Psoas muscle (tissue), 8 donors: ENCODE results near the gene ITPK1. TPM values are rescaled to one million over a fixed set of nuclear protein-coding genes. Genes with fewer than 3 reads are reported as not detected.

ENCODE experiments used
- ATAC-seq, 4 donors: fragments of 200-7000 bp; cut with Tn5 transposase; one replicate each; pipeline ENCODE4 v1.9.1; 2020; ENCODE audit warnings: moderate library complexity in 3 of 4, mild to moderate bottlenecking in 2 of 4
- DNase-seq, 2 donors: peaks; one replicate each; pipeline ENCODE4 v3.0.0-alpha.2; 2020
- H3K27ac ChIP-seq: fragments of 200-600 bp; one replicate; pipeline ENCODE4 v1.8.0; 2022
- H3K27me3 ChIP-seq, 3 donors: fragments of 200-600 bp in 1 of 3; one replicate each; pipeline versions ENCODE4 v1.6.1 to v1.8.0; 2013 to 2022; ENCODE audit warnings: low read length in 2 of 3, mild to moderate bottlenecking in 2 of 3, moderate library complexity in 1 of 3; ENCODE audit not compliant: insufficient read depth in 3 of 3
- H3K36me3 ChIP-seq, 2 donors: fragments of 200-600 bp in 1 of 2; one replicate each; pipeline versions ENCODE4 v1.6.1 to v1.8.0; 2013 to 2022; ENCODE audit warnings: low read depth in 1 of 2, mild to moderate bottlenecking in 1 of 2, moderate library complexity in 1 of 2; ENCODE audit not compliant: insufficient read depth in 1 of 2
- H3K4me1 ChIP-seq: fragments of 200-600 bp; one replicate; pipeline ENCODE4 v1.8.0; 2022
- H3K4me3 ChIP-seq: fragments of 200-600 bp; one replicate; pipeline ENCODE4 v1.8.0; 2022; ENCODE audit warnings: mild to moderate bottlenecking
- H3K9me3 ChIP-seq: fragments of 200-600 bp; one replicate; pipeline ENCODE4 v1.8.0; 2022
- WGBS, 3 donors: extraction: QIAGEN DNeasy Blood & Tissue Kit; methylation state at CpG; one replicate each; pipeline versions ENCODE4 v1.1.6 to v1.1.7; 2013; 5-methylcytosine and 5-hydroxymethylcytosine counted together
- intact Hi-C, 2 donors: fragments of 100-400 bp; cut with DNase I; formaldehyde crosslinking; loops; one replicate each; pipeline versions ENCODE4 v1.11.0 to v1.14.2; 2022
- polyA plus RNA-seq, 3 donors: library from polyadenylated mRNA; stranded (reverse); fragments of 200-250 nt; gene quantifications; one replicate each; pipeline ENCODE4 v1.2.3, GENCODE V29; 2013
- total RNA-seq, 4 donors: library from RNA; stranded (reverse); fragmentation: NEBNext Ultra II Directional in 2 of 4; extraction: Animal tissue kit (Norgen Biotek cat#: 25700) in 2 of 4; gene quantifications; one replicate each; pipeline versions ENCODE4 v1.2.1 to v1.2.4, GENCODE V29; 2021 to 2023
- TF ChIP-seq, protein P1 (sequence below): fragments of 200-600 bp; IDR thresholded peaks from one replicate; pipeline ENCODE4 v1.8.0; 2022; ENCODE audit warnings: antibody characterized with exemption
- donor health status: healthy with polysubstance abuse.
- donor health status: DM: no; HTN: no; CAD: no; lungs with moderate emphysema.
- donor health status: Bipolar disorder and iron deficiency.
- donor health status: healthy.
- donor health status: DM: yes; HTN: yes; CAD: no.
- donor health status: DM: no; HTN: no; CAD: no.
- donor health status: DM: no; HTN: no; CAD: no.
- donor health status: DM: yes; HTN: yes; CAD: no.

ITPK1 gene
- total and polyA plus RNA-seq, 7 donors: 30.0 to 61.1 (median 42.7) TPM

DNA sequence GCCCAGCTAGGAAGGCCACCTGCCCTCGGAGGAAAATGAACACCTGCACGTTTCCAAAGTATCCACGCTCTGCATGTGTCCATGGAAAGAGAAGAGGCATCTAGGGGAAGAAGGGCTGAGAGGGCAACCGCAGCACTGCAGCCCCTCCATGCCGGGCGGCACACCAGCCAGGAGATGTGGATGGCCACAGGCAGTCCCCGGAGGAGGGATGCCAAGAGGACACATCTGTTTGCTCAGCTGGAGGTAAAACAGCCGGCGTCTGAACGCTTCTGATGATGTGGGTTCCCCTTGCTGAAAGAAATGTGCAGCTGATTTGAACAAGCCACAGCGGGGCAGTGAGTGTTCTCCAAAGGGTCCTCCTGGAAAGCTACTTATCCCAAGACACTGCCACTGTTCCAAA, 158.8 kb downstream of the ITPK1 start:
- TF ChIP-seq, protein P1, sequence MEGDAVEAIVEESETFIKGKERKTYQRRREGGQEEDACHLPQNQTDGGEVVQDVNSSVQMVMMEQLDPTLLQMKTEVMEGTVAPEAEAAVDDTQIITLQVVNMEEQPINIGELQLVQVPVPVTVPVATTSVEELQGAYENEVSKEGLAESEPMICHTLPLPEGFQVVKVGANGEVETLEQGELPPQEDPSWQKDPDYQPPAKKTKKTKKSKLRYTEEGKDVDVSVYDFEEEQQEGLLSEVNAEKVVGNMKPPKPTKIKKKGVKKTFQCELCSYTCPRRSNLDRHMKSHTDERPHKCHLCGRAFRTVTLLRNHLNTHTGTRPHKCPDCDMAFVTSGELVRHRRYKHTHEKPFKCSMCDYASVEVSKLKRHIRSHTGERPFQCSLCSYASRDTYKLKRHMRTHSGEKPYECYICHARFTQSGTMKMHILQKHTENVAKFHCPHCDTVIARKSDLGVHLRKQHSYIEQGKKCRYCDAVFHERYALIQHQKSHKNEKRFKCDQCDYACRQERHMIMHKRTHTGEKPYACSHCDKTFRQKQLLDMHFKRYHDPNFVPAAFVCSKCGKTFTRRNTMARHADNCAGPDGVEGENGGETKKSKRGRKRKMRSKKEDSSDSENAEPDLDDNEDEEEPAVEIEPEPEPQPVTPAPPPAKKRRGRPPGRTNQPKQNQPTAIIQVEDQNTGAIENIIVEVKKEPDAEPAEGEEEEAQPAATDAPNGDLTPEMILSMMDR: no peak
- ATAC-seq: no peak
- WGBS, 3 donors: 77 to 81% (median 81%) methylated on average over 11 of the region's 11 CpGs
- no peak overlapping the region for H3K27ac ChIP-seq
- no peaks in the 10 kb centered on the region for H3K27me3 ChIP-seq
- H3K4me1 ChIP-seq: no peaks in the 10 kb centered on the region
- peaks cover 0 to 54% of the 10 kb centered on the region in 2 donors for H3K36me3 ChIP-seq
- H3K4me3 ChIP-seq: no peak overlapping the region
- intact Hi-C loops: no loop called here
- no peak for DNase-seq
- H3K9me3 ChIP-seq: no peaks in the 10 kb centered on the region

DNA sequence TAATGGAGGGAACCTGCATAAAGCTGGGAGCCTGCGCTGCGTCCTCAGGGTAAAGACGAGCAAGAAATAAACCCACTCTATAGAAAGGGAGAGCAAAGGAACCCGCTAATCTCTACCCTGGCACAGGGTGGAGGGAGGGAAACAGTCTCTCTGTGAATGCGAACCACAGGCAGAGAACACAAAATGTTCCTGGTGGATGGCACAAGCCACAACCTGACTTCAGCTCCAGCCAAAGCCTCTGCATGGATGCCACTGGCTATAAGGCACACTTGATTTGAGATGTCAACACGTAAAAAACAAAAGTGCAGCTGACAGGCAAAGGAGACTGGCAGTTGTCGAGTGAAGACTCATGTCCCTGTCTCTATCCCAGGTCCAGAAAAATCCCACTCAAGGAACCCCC, 160.3 kb downstream of the ITPK1 start:
- H3K27me3 ChIP-seq: no peaks in the 10 kb centered on the region
- no peak overlapping the region for H3K27ac ChIP-seq
- no peaks in the 10 kb centered on the region for H3K4me1 ChIP-seq
- TF ChIP-seq, protein P1: no peak
- H3K4me3 ChIP-seq: no peak overlapping the region
- intact Hi-C loops: no loop called here
- ATAC-seq (no peak), DNase-seq (no peak)
- WGBS, 3 donors: 90 to 93% (median 93%) methylated on average over 7 of the region's 7 CpGs
- no peaks in the 10 kb centered on the region for H3K9me3 ChIP-seq
- peaks cover 0 to 42% of the 10 kb centered on the region in 2 donors for H3K36me3 ChIP-seq

DNA sequence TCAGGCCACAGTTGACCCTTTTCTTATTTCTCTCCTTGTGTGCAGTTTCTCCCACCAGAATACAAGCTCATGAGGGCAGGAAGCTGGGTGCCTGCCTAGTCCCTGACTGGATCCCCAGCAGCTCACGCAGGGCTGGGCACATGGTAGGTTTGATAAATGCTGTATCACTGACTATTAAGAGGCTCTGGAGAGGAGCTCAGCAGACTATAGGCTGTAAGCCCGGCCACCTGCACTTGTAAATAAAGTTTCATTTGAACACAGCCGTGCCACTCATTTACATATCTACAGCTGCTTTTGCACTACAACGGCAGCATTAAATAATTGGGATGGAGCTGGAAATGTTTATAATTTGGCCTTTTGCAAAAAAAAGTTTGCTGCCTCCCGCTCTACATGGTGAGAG, 160.8 kb downstream of the ITPK1 start:
- intact Hi-C loops: loop anchor here in 1 of 2 donors (5.0 kb wide), 1 partner anchor 182 kb away; no protein-coding TSS in a partner anchor
- Histone ChIP-seq H3K4me1 (no peaks in the 10 kb centered on the region), H3K27me3 (no peaks in the 10 kb centered on the region), H3K4me3 (no peak overlapping the region), H3K27ac (no peak overlapping the region), H3K9me3 (no peaks in the 10 kb centered on the region), H3K36me3 (peaks cover 0 to 45% of the 10 kb centered on the region in 2 donors)
- TF ChIP-seq, protein P1: no peak
- DNase-seq: no peak
- WGBS, 3 donors: 87 to 91% (median 90%) methylated on average over 5 of the region's 5 CpGs
- ATAC-seq: no peak

DNA sequence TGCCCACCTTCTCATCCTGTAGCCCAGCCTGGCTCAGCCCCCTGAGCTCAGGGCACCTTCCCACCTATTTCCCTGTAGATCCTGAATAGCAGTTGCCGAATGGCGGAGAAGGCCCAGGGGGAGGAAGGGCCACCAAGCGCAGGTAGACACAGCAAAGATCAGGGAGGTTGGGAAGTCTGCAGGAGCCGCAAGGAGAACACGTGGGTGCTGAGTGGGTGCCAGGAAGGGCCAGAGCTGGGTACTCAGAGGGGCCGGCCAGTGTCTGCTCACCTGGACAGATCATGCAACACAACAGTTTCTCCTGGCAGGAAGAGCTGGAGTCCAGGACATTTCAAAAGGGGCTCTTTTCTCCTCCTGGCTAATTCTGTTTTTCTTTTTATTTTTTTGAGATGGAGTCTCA, 162.2 kb downstream of the ITPK1 start:
- TF ChIP-seq, protein P1: no peak
- H3K4me3 ChIP-seq: no peak overlapping the region
- ATAC-seq: no peak
- no peaks in the 10 kb centered on the region for H3K27me3 ChIP-seq
- H3K36me3 ChIP-seq: peaks cover 0 to 46% of the 10 kb centered on the region in 2 donors
- H3K27ac ChIP-seq: no peak overlapping the region
- intact Hi-C loops: loop anchor here in 1 of 2 donors (5.0 kb wide), 1 partner anchor 184 kb away; no protein-coding TSS in a partner anchor
- 91 to 92% (median 91%) methylated on average over 6 of the region's 6 CpGs for WGBS, 3 donors
- H3K4me1 ChIP-seq: no peaks in the 10 kb centered on the region
- DNase-seq: no peak
- H3K9me3 ChIP-seq: no peaks in the 10 kb centered on the region
